PC-3 (cell line): ENCODE data around the gene BAIAP2L1.

Experiments used
- CTCF ChIP-seq: fragments of 300-600 bp; sonication (generic); conservative IDR thresholded peaks from 2 replicates; pipeline ENCODE4 v1.5.1; 2017; ENCODE audit warnings: antibody characterized with exemption, low read depth, mild to moderate bottlenecking, low read length
- EZH2 ChIP-seq: fragments of 300-600 bp; sonication (generic); IDR thresholded peaks from one replicate; pipeline ENCODE4 v1.6.1; 2017; ENCODE audit warnings: antibody characterized with exemption, mild to moderate bottlenecking, low read length; ENCODE audit not compliant: unreplicated experiment

DNA sequence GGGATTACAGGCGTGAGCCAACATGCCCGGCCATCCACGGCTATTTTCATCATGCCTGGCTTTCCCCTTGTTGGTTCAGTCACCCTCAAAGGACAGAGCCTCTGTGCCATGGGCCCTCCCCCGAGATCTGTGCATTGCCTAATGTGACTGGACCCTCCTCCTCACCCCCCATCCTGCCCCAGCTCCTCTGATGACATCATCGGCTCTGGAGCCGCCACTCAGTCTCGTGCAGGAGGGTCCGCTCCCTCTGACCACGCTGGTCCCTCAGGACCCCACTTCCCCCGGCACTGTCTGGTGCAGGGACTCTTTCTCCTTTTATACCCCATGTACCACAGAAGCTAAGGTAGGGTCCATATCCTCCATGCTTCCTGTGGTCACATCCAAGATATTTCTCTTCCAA, 33.2 kb upstream of the BAIAP2L1 start:
- no peak for TF ChIP-seq CTCF
- no peak for TF ChIP-seq EZH2
